Esophagus squamous epithelium (tissue), 4 donors: ENCODE results near the gene CLEC9A.

Source experiments
- CTCF ChIP-seq, 6 experiments: fragments of 450-650 bp in 4 of 6; fragments of 200-600 bp in 2 of 6; sonication (generic) in 2 of 6; IDR thresholded peaks; one replicate each; pipeline ENCODE4 v1.5.1; 2016 to 2019; ENCODE audit warnings: antibody characterized with exemption in 6 of 6, mild to moderate bottlenecking in 4 of 6, moderate library complexity in 4 of 6
- POLR2A ChIP-seq, 4 donors: fragments of 450-650 bp; IDR thresholded peaks; one replicate each; pipeline ENCODE4 v1.6.1; 2017; ENCODE audit warnings: antibody characterized with exemption in 4 of 4, mild to moderate bottlenecking in 4 of 4, moderate library complexity in 3 of 4

- TF ChIP-seq CTCF (IDR thresholded peaks at IDR 0.05): no peak
- TF ChIP-seq POLR2A (IDR thresholded peaks at IDR 0.05): no peak
These were observed 12.1 kb upstream of the CLEC9A start for GRCh38 chr12:10018386-10018785.
